PC-9 (cell line): ENCODE measurements around the gene COL15A1. TPM values are rescaled to one million over a fixed set of nuclear protein-coding genes. Genes with fewer than 3 reads are reported as not detected.

Experiments used
- BruUV-seq: library from RNA; stranded (reverse); fragments of 400-500 nt; replicated peaks from 2 replicates; lab custom pipeline; 2021; lab: Mats Ljungman, UMichigan
- CTCF ChIA-PET: fragments of 300-600 bp; sonication (Branson Sonifier 250); formaldehyde crosslinking; loops from one replicate; lab custom pipeline; 2022; ENCODE audit warnings: antibody characterized with exemption; lab: Charles Lee
- POLR2A ChIA-PET: fragments of 300-600 bp; sonication (Branson Sonifier 250); formaldehyde crosslinking; loops from one replicate; lab custom pipeline; 2022; ENCODE audit warnings: antibody characterized with exemption; ENCODE audit not compliant: unreplicated experiment; lab: Charles Lee
- DNase-seq, 2 experiments: peaks; one replicate each; pipeline versions ENCODE4 v3.0.0 to v3.0.0-alpha.2; 2015 to 2022; ENCODE audit warnings: mixed read lengths in 1 of 2
- H2AFZ ChIP-seq: fragments of 200-600 bp; sonication (generic); 2 replicates; pipeline ENCODE4 v1.8.1; 2017; ENCODE audit warnings: antibody characterized with exemption
- H3F3A ChIP-seq: fragments of 200-600 bp; sonication (generic); 2 replicates; pipeline ENCODE4 v1.8.1; 2017; ENCODE audit warnings: antibody characterized with exemption, mild to moderate bottlenecking, low read depth; ENCODE audit not compliant: insufficient read depth
- H3K27ac ChIP-seq: fragments of 200-600 bp; sonication (generic); 2 replicates; pipeline ENCODE4 v1.6.1; 2016; ENCODE audit warnings: mixed run types
- H3K27me3 ChIP-seq: fragments of 200-600 bp; sonication (generic); 2 replicates; pipeline ENCODE4 v1.6.1; 2016; ENCODE audit warnings: low read depth, mixed run types; ENCODE audit not compliant: insufficient read depth
- H3K36me3 ChIP-seq: fragments of 200-600 bp; sonication (generic); 2 replicates; pipeline ENCODE4 v1.6.1; 2016; ENCODE audit warnings: low read depth, mixed run types
- H3K4me1 ChIP-seq: fragments of 200-600 bp; sonication (generic); replicated peaks from 2 replicates; pipeline ENCODE4 v1.6.1; 2016; ENCODE audit warnings: mixed run types; ENCODE audit not compliant: insufficient read depth
- H3K4me2 ChIP-seq: fragments of 200-600 bp; sonication (generic); 2 replicates; pipeline ENCODE4 v1.6.1; 2017; ENCODE audit warnings: mixed run types
- H3K4me3 ChIP-seq: fragments of 200-600 bp; sonication (generic); 2 replicates; pipeline ENCODE4 v1.6.1; 2016; ENCODE audit warnings: mixed run types
- H3K79me2 ChIP-seq: fragments of 200-600 bp; sonication (generic); 2 replicates; pipeline ENCODE4 v1.6.1; 2017; ENCODE audit warnings: low read depth, mixed run types
- H3K9me2 ChIP-seq: fragments of 200-600 bp; sonication (generic); 2 replicates; pipeline ENCODE4 v1.8.1; 2017; ENCODE audit warnings: mild to moderate bottlenecking; ENCODE audit not compliant: insufficient read depth
- H3K9me3 ChIP-seq: fragments of 200-600 bp; sonication (generic); 2 replicates; pipeline ENCODE4 v1.8.1; 2016; ENCODE audit warnings: low read depth; ENCODE audit not compliant: insufficient read depth
- H4K20me1 ChIP-seq: fragments of 200-600 bp; sonication (generic); 2 replicates; pipeline ENCODE4 v1.8.1; 2017; ENCODE audit not compliant: insufficient read depth
- EZH2 ChIP-seq: fragments of 200-600 bp; sonication (generic); IDR thresholded peaks from 2 replicates; pipeline ENCODE4 v1.8.0; 2017; ENCODE audit warnings: antibody characterized with exemption, low read depth
- intact Hi-C: fragments of 100-400 bp; cut with micrococcal nuclease; formaldehyde crosslinking; loops from one replicate; pipeline ENCODE4 v1.10.0; 2022; ENCODE audit not compliant: unreplicated experiment
- total RNA-seq: library from RNA; stranded (reverse); gene quantifications from 2 replicates; pipeline ENCODE4 v1.2.3, GENCODE V29; 2021
- TF ChIP-seq, protein P1 (sequence below): fragments of 200-600 bp; sonication (generic); conservative IDR thresholded peaks from 2 replicates; pipeline ENCODE4 v1.6.1; 2017; ENCODE audit warnings: mixed run types, antibody characterized with exemption, mild to moderate bottlenecking, moderate library complexity

The COL15A1 gene
- total RNA-seq, 1 experiment from 2014 or later: not detected

DNA sequence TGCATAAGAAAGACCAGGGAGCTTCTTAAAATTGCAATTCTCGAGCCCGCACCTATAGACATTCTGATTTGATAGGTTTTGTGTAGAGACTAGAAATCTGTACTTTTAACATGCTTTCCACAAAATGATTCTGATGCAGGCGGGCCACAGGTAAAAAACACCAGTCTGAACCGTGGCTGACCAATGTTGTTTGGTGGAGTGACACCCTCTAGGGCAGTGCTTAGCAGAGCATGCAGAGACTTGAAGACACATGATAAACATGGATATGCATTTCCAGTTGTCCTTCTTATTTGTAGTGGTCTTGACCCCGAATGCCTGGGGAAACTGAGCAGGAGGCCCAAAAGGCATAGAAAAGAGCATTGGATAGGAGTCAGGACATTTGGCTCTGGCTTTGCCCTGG lies 10.5 kb upstream of the COL15A1 start:
- no peaks in the 10 kb centered on the region for H3K79me2 ChIP-seq
- H3K27ac ChIP-seq: no peak overlapping the region
- H3K36me3 ChIP-seq: no peaks in the 10 kb centered on the region
- H3K27me3 ChIP-seq: peaks cover 48% of the 10 kb centered on the region
- DNase-seq: no peak
- no peak for TF ChIP-seq EZH2
- TF ChIP-seq, protein P1, sequence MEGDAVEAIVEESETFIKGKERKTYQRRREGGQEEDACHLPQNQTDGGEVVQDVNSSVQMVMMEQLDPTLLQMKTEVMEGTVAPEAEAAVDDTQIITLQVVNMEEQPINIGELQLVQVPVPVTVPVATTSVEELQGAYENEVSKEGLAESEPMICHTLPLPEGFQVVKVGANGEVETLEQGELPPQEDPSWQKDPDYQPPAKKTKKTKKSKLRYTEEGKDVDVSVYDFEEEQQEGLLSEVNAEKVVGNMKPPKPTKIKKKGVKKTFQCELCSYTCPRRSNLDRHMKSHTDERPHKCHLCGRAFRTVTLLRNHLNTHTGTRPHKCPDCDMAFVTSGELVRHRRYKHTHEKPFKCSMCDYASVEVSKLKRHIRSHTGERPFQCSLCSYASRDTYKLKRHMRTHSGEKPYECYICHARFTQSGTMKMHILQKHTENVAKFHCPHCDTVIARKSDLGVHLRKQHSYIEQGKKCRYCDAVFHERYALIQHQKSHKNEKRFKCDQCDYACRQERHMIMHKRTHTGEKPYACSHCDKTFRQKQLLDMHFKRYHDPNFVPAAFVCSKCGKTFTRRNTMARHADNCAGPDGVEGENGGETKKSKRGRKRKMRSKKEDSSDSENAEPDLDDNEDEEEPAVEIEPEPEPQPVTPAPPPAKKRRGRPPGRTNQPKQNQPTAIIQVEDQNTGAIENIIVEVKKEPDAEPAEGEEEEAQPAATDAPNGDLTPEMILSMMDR: no peak
- no peaks in the 10 kb centered on the region for H4K20me1 ChIP-seq
- no peaks in the 10 kb centered on the region for H3K4me1 ChIP-seq
- no peaks in the 10 kb centered on the region for H3K9me2 ChIP-seq
- ChIA-PET POLR2A (no interaction called here), CTCF (no interaction called here)
- no peaks in the 10 kb centered on the region for H3F3A ChIP-seq
- BruUV-seq: no TSS peak
- intact Hi-C loops: no loop called here
- no peak overlapping the region for H3K4me2 ChIP-seq
- no peak overlapping the region for H3K4me3 ChIP-seq
- no peaks in the 10 kb centered on the region for H3K9me3 ChIP-seq
- H2AFZ ChIP-seq: no peak overlapping the region

DNA sequence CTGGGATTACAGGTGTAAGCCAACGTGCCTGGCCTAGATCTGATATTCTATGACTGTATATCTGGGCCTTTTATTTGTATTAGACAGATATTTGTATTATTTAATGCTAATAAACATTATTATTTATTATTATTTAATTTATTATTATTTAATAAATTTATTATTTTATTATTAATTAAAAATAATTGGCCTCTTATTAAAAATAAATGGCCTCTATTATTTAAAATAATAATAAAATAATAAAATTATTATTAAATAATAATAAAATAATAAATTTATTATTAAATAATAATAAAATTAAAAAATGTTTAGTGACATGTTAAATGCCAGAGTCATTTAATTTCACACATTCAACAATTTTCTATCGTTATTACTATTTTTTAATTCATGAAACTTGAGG lies 9.8 kb upstream of the COL15A1 start:
- no peak for DNase-seq
- H3F3A ChIP-seq: no peaks in the 10 kb centered on the region
- no peak overlapping the region for H3K4me2 ChIP-seq
- intact Hi-C loops: no loop called here
- no peaks in the 10 kb centered on the region for H3K79me2 ChIP-seq
- H3K27me3 ChIP-seq: peaks cover 53% of the 10 kb centered on the region
- BruUV-seq: no TSS peak
- H3K4me3 ChIP-seq: no peak overlapping the region
- H4K20me1 ChIP-seq: no peaks in the 10 kb centered on the region
- H3K36me3 ChIP-seq: no peaks in the 10 kb centered on the region
- H3K27ac ChIP-seq: no peak overlapping the region
- ChIA-PET CTCF (no interaction called here), POLR2A (no interaction called here)
- H2AFZ ChIP-seq: no peak overlapping the region
- no peak for TF ChIP-seq EZH2
- no peaks in the 10 kb centered on the region for H3K9me2 ChIP-seq
- no peaks in the 10 kb centered on the region for H3K9me3 ChIP-seq
- no peaks in the 10 kb centered on the region for H3K4me1 ChIP-seq

DNA sequence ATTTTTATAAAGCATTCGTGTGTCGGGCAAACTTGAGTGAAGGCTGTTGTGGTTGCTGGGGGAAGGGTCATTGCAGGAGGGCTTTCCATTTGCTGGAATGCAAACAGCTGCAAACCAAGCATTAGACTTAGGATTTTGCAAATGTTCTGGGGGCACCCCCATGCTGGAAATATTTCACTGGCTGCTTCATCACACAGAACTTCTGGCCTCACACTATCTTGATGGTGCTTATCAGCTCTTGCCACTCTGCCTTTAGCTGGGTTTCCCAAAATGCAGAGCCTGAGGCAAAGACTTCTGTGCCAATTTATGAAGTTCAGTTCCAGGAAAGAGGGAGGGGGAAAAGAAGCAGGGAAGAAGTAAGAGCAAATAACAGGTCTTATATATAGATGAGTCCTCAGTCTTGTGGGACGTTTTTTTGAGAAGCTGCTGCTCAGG lies 8.6 kb upstream of the COL15A1 start:
- no peaks in the 10 kb centered on the region for H3K36me3 ChIP-seq
- H4K20me1 ChIP-seq: no peaks in the 10 kb centered on the region
- no peaks in the 10 kb centered on the region for H3K9me2 ChIP-seq
- peaks cover 56% of the 10 kb centered on the region for H3K27me3 ChIP-seq
- H3K4me3 ChIP-seq: no peak overlapping the region
- DNase-seq: no peak
- intact Hi-C loops: no loop called here
- no TSS peak for BruUV-seq
- ChIA-PET POLR2A (no interaction called here), CTCF (no interaction called here)
- no peaks in the 10 kb centered on the region for H3F3A ChIP-seq
- H3K4me2 ChIP-seq: no peak overlapping the region
- no peak overlapping the region for H2AFZ ChIP-seq
- H3K4me1 ChIP-seq: no peaks in the 10 kb centered on the region
- TF ChIP-seq, protein P1: no peak
- no peak for TF ChIP-seq EZH2
- no peaks in the 10 kb centered on the region for H3K9me3 ChIP-seq
- no peaks in the 10 kb centered on the region for H3K79me2 ChIP-seq
- no peak overlapping the region for H3K27ac ChIP-seq

DNA sequence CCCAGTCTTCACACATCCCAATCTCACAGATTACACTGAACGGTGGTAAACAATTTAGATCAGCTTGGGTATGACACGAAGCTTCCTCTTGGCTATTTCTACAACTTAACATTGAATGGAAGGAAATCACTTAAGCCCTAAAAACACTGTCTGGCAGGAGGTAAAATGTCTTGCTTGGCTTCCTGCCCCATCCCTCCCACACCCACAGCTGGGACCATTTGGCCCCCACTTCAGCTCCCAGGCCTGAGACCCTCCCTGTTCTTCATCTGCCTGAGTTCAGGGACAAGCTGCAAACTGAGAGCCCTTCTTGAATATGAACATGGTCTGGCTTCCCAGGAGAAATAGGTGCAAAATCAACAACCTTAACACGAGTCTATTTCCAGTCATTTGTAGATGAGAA lies 3.4 kb upstream of the COL15A1 start:
- Histone ChIP-seq H4K20me1 (no peaks in the 10 kb centered on the region), H3K4me1 (no peaks in the 10 kb centered on the region), H3K27ac (no peak overlapping the region), H3K4me2 (no peak overlapping the region), H3K4me3 (no peak overlapping the region), H3K9me2 (no peaks in the 10 kb centered on the region), H3K79me2 (no peaks in the 10 kb centered on the region), H3K9me3 (no peaks in the 10 kb centered on the region), H3F3A (no peaks in the 10 kb centered on the region), H3K36me3 (no peaks in the 10 kb centered on the region), H2AFZ (no peak overlapping the region), H3K27me3 (peaks cover 75% of the 10 kb centered on the region)
- intact Hi-C loops: no loop called here
- POLR2A ChIA-PET: interaction anchor here (0.7 kb wide), 2 partner anchors 32 to 226 kb away, joined by 3 to 4 read pairs; no protein-coding TSS in a partner anchor
- CTCF ChIA-PET: no interaction called here
- DNase-seq: no peak
- BruUV-seq: no TSS peak
- no peak for TF ChIP-seq EZH2
- TF ChIP-seq, protein P1: no peak
